SH-SY5Y (cell line): ENCODE data around the gene AFAP1L2.
A peak's percentile ranks its signal among the peaks of the same experiment; 100 is the strongest.

Source experiments
- GATA2 ChIP-seq: IDR thresholded peaks from 2 replicates; pipeline ENCODE4 v1.6.1; 2011; ENCODE audit warnings: mild to moderate bottlenecking, low read depth, low read length
- GATA3 ChIP-seq: IDR thresholded peaks from 2 replicates; pipeline ENCODE4 v1.6.1; 2011; ENCODE audit warnings: low read depth, mild to moderate bottlenecking, low read length, moderate library complexity

GRCh38 chr10:114442091-114442630, 37.9 kb upstream of the AFAP1L2 start:
- TF ChIP-seq GATA3 (peak; percentile 95), GATA2 (peak; percentile 98)
